OCI-LY7 (cell line): Measurements from ENCODE around the gene ISM2.

Experiments used
- CTCF ChIP-seq: fragments of 200-600 bp; sonication (generic); conservative IDR thresholded peaks from 2 replicates; pipeline ENCODE4 v1.5.1; 2014; ENCODE audit warnings: mild to moderate bottlenecking, antibody characterized with exemption, low read length, moderate library complexity, mixed read lengths
- EZH2phosphoT487 ChIP-seq: fragments of 200-600 bp; sonication (generic); IDR thresholded peaks from 2 replicates; pipeline ENCODE4 v1.6.1; 2018; ENCODE audit warnings: low read depth, borderline replicate concordance, mild to moderate bottlenecking, mixed run types, antibody characterized with exemption, low read length, moderate library complexity, mixed read lengths

GRCh38 chr14:77475432-77476115, 23.0 kb downstream of the ISM2 start:
- no peak for TF ChIP-seq CTCF
- TF ChIP-seq EZH2phosphoT487 = no peak
